ENCODE data around the gene CCNQ. TPM values are rescaled to one million over a fixed set of nuclear protein-coding genes. Genes with fewer than 3 reads are reported as not detected.

The CCNQ gene
- total RNA-seq, 1 donor from 2014 or later, result 52.7 TPM

DNA sequence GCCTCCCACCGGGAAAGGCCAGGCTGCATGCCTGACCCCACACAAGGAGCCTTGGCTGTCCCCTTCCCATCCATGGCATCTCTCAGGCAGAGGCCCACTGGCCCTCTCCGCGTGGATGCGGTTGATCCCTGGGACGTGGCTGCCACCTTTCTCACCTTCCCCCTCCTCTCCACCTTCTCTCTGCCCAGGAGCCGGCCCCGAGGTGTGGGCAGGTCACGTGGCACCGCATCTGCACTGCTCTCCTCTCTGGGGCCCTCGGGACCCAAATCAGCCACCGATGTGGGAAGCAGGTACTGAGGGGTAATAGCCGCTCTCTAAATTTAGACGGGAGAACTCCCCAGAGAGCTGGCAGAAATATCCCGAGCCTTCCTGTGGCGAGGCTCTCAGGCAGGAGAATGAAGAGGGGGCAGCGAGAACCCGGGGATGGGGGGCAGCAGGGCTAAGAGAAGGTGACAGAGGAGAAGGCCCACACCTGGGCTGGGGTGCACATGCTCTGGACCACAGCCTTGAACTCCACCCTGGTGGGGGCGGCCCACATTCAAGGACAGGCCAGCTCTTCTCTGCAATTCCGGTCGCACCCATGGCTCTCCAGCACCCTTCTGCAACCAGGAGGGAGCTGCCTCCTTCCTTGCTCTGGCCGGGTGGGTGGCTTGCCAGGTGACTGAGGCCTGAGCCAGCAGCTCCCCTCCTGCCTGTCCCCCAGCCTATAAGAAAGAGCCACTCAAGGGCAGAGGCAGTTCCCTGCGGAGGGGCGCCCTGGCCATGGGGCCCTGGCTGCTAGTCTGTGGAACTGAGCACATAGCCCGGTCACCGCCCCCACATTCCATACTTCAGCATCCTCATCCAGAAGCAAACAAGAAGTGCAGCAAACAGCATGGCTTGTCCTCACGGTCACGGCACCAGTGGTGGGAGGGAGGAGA is 38.4 kb upstream of the CCNQ start:
- intact Hi-C loops (cut with DNase I), result no loop called here
- peak in 1 of 2 donors; percentile 43 for DNase-seq (ENCODE audit: low spot score in 2 of 2)
- no peak overlapping the region for H3K27ac ChIP-seq
- no peak overlapping the region for H3K4me3 ChIP-seq
- no peaks in the 10 kb centered on the region for H3K36me3 ChIP-seq
- H3K27me3 ChIP-seq, result peaks cover 4% of the 10 kb centered on the region
- H3K9me3 ChIP-seq, result no peaks in the 10 kb centered on the region
- no peaks in the 10 kb centered on the region for H3K4me1 ChIP-seq
- TF ChIP-seq, protein P1, sequence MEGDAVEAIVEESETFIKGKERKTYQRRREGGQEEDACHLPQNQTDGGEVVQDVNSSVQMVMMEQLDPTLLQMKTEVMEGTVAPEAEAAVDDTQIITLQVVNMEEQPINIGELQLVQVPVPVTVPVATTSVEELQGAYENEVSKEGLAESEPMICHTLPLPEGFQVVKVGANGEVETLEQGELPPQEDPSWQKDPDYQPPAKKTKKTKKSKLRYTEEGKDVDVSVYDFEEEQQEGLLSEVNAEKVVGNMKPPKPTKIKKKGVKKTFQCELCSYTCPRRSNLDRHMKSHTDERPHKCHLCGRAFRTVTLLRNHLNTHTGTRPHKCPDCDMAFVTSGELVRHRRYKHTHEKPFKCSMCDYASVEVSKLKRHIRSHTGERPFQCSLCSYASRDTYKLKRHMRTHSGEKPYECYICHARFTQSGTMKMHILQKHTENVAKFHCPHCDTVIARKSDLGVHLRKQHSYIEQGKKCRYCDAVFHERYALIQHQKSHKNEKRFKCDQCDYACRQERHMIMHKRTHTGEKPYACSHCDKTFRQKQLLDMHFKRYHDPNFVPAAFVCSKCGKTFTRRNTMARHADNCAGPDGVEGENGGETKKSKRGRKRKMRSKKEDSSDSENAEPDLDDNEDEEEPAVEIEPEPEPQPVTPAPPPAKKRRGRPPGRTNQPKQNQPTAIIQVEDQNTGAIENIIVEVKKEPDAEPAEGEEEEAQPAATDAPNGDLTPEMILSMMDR (IDR thresholded peaks at IDR 0.05), result no peak

DNA sequence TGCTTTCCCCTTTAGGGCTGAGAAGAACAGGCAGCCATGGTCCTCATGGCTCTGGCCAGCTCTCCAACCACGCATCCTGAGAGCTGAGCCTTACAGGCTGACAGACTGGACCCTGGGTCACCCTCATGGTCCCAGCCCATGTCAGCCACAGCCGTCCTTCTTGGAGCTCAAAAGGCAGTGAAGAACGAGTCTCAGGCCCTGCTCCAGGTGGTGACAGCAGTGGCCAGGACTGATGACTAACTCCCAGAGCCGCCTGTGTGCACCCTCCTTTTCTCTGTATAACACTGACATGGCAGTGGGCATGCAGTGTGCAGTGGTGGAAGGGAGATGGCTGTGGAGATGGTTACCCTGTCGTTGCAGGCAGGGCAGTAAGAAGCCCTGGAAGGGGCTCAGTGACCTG is 37.8 kb upstream of the CCNQ start:
- intact Hi-C loops (cut with DNase I), result no loop called here
- Histone ChIP-seq H3K4me1 (no peaks in the 10 kb centered on the region), H3K27me3 (peaks cover 4% of the 10 kb centered on the region), H3K27ac (no peak overlapping the region), H3K9me3 (no peaks in the 10 kb centered on the region), H3K36me3 (no peaks in the 10 kb centered on the region), H3K4me3 (no peak overlapping the region)
- DNase-seq (ENCODE audit: low spot score in 2 of 2), result no peak
- TF ChIP-seq, protein P1 (IDR thresholded peaks at IDR 0.05), result no peak

GRCh38 chrX:153635788-153636668 is 37.1 kb upstream of the CCNQ start:
- H3K27ac ChIP-seq, result no peak overlapping the region
- TF ChIP-seq, protein P1 (IDR thresholded peaks at IDR 0.05), result no peak
- H3K27me3 ChIP-seq, result peaks cover 4% of the 10 kb centered on the region
- DNase-seq (ENCODE audit: low spot score in 2 of 2), result peak in 1 of 2 donors; percentile 41
- no peaks in the 10 kb centered on the region for H3K36me3 ChIP-seq
- no peak overlapping the region for H3K4me3 ChIP-seq
- intact Hi-C loops (cut with DNase I), result no loop called here
- H3K9me3 ChIP-seq, result peaks cover 0 to 2% of the 10 kb centered on the region in 2 donors
- H3K4me1 ChIP-seq, result no peaks in the 10 kb centered on the region

DNA sequence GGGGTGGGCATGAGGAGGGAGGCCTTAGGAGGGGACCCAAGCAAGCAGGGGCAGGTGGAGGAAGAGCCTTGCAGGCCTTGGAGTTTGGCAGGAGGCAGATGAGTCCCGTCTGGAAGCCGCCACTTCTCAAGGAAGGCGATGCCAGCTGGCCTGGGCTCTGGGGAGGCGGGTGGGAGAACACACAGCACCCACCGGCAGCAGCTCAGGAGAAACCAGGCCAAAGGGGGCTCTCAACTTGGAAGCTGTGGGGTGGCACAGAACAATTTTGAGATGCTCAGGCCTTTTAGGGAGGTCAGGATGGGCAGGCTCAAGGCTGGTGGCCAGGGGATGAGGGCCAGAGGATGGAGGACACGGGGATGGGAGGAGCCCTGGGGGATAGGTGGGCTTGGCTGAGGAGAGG is 36.4 kb upstream of the CCNQ start:
- Histone ChIP-seq H3K4me3 (no peak overlapping the region), H3K36me3 (no peaks in the 10 kb centered on the region), H3K4me1 (no peaks in the 10 kb centered on the region), H3K27ac (no peak overlapping the region), H3K9me3 (peaks cover 0 to 3% of the 10 kb centered on the region in 2 donors), H3K27me3 (peaks cover 4% of the 10 kb centered on the region)
- intact Hi-C loops (cut with DNase I), result no loop called here
- TF ChIP-seq, protein P1 (IDR thresholded peaks at IDR 0.05), result no peak
- peak; percentile 1 to 37 for DNase-seq (ENCODE audit: low spot score in 2 of 2)

DNA sequence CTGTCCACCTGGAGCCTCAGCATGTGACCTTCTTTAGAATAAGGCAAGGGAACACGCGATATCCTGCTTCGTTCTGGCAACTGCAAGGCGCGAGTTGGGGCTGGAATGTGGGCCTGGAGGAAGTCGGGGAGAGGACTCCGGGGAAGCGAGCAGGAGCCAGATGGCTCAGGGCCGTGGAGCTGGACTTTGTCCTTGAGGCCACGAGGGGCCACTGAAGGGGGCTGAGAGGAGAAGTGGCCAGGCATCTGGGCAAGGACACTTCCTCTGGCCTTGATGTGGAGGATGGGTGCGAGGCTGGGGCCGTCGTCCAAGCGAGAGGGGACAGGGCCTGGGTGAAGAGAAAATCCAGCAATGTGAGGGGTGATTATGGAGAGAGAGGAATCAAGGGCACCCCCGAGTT is 35.9 kb upstream of the CCNQ start:
- Histone ChIP-seq H3K4me3 (no peak overlapping the region), H3K27ac (no peak overlapping the region), H3K9me3 (peaks cover 0 to 3% of the 10 kb centered on the region in 2 donors), H3K27me3 (peaks cover 4% of the 10 kb centered on the region), H3K36me3 (no peaks in the 10 kb centered on the region), H3K4me1 (no peaks in the 10 kb centered on the region)
- peak in 1 of 2 donors; percentile 3 for DNase-seq (ENCODE audit: low spot score in 2 of 2)
- intact Hi-C loops (cut with DNase I), result no loop called here
- TF ChIP-seq, protein P1 (IDR thresholded peaks at IDR 0.05), result no peak
